ENCODE data around the gene ABCG5.
A peak's percentile ranks its signal among the peaks of the same experiment; 100 is the strongest.

ABCG5 gene

DNA sequence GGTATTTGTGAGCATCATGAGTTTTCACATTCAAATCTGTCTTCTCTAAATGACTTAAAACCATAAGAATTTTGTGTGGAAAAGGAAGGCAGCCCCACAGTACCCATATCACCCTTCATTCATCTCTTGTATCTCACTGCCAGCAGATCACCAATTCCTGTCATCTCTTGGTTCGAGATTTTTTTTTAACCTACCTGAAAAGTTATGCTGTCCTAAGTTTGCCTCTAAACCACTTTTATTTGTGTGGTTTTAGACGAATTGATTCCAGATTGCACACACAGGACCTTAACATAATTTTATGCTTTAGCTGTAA lies 32.0 kb downstream of the ABCG5 start:
- DNase-seq (ENCODE audit: low read depth in 2 of 2) = no peak

DNA sequence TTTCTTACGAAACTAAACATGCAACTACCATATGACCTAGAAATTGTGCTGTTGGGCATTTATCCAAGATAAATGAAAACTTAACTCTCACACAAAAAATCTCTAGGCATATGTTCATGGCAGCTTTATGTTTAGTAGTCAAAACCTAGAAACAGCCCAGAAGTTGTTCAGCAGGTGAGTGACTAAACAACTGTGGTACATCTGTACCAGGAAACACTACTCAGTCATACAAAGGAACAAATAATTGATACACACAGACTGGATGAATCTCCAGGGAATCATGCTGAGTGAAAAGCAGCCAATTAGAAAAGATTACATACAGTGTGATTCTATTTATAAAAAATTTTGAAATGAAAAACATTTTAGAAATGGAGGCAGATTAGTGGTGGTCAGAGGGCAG lies 35.5 kb downstream of the ABCG5 start:
- no peak for DNase-seq (ENCODE audit: low read depth in 2 of 2)

DNA sequence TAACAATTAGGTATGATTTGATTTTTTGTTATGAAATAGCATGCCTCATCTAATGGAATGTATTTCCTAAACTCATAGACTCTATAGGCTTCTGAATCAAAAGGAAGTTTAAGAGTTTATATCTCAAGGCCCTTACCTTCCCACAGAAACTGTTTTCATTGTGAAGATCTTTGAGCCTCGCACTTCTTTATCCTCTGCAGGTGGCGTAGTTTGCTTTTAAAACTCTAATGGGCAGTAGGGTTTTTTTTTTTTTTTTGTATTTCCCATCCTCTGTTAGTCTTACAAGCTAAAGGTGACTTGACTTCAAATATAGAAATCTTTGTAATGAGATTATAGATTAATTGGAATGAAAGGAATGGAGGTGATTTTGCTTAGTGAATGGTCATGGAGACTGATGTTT lies 36.5 kb downstream of the ABCG5 start:
- no peak for DNase-seq (ENCODE audit: low read depth in 2 of 2)

DNA sequence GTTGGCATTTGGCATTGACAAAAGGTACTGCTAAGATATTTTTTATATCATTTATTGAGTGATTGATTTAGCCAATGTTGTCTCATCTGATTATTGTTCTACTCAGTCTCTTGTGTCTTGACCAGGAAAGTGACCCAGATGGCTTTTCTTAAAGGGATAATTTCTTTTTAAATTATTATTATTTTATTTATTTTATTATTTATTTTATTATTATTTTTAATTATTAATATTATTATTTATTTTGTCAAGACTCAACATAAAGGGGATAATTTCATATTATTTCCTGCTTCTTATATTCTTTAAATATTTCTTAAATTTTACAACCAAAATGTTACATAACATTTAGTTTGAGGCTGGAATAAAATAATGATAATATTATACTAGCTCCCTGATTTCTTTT lies 37.7 kb downstream of the ABCG5 start:
- no peak for DNase-seq (ENCODE audit: low read depth in 2 of 2)

DNA sequence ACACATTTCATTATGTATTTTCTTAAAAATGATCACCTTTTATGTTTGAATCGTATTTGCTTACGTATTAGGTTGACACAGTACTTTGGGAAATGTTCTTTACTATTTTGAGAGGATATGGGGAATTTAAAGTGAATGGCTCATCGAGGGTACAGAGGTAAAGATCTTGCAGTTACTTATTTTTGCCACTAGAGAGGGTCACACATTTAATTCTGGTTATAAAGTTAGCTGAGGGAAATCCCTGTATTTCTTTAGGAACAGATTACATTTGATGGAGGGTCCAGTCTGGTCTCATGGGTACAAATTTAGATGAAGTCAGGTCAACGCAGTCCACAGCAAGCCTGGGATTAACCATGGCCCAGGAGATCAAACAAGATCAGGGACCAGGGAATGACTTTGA lies 40.3 kb downstream of the ABCG5 start:
- DNase-seq (ENCODE audit: low read depth in 2 of 2) = no peak

DNA sequence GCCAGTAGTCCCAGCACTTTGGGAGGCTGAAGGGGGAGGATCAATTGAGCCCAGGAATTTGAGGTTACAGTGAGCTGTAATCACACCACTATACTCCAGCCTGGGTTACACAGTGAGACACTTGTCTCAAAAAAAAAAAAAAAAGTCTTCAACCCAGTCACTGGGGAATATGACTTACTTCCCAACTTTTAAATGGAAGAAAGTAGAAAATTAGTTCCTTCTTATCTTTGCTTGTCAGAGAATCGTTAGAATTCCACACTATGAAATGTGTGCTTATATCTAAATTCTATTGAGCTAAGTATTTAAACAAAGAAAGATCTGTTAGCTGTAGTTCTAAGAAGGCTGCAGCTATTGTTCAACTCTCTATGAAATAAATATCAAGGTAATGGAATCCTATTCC lies 42.4 kb downstream of the ABCG5 start:
- DNase-seq (ENCODE audit: low read depth in 2 of 2) = no peak

DNA sequence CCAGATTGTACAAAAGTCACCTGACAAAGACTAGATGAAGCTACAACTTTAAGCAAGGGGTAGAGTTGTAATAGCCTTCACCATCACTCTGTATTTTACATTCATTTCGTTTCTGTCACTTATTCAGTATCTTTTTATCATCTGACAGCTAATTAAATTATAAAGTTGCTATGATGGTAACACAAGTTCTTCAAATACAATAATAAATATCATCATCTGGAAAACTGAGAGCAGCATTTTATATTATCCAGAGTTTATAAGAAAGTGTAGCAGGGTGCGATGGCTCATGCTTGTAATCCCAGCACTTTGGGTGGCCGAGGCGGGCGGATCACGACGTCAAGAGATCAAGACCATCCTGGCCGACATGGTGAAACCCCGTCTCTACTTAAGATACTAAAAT lies 43.7 kb downstream of the ABCG5 start:
- DNase-seq (ENCODE audit: low read depth in 2 of 2) = no peak

DNA sequence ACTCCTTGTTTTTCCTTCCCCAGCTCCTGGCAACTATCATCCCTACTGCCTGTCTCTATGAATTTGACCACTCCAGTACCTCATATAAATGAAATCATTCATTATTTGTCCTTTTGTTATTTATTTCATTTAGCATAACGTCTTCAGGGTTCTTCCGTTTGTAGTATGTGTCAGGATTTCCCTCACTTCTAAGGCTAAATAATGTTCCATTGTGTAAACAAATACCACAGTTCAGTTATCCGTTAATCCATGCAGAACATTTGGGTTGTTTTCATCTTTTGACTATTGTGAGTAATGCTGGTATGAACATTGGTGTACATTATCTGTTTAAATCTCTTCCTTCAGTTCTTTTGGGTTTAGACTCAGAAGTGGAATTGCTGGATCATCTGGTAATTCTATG lies 46.0 kb downstream of the ABCG5 start:
- DNase-seq (ENCODE audit: low read depth in 2 of 2) = no peak

DNA sequence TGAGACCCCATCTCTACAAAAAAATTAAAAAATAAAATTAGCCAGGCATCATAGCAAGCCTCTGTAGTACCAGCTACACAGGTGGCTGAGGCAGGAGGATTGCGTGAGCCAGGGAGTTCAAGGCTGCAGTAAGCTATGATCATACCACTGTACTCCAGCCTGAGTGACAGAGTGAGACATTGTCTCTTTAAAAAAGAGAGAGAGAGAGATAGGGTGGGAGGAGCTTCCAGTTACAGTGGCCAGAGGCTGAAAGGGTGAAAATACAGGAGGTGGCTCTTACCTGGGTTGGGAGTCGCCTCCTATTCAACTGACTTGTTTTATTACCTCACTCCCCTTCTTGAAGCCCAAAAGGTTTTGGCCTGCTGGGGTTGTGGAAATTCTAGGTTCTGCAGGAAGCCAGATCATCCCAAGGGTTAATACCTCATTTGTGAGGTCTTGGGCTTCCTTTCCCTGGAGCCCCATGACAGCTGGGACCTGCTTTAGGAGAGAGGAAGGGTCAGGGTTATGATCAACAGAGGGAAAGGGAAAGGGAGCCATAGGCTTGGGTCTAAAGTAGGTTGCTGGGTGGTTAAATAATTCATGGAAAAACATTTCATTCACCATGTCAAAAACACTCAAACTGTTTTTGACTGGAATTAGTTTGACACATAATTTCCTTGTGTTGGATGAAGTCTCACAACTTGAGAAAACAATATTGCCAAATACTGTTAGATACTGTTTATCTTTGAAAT lies 47.4 kb downstream of the ABCG5 start:
- DNase-seq (ENCODE audit: low read depth in 2 of 2) = no peak

DNA sequence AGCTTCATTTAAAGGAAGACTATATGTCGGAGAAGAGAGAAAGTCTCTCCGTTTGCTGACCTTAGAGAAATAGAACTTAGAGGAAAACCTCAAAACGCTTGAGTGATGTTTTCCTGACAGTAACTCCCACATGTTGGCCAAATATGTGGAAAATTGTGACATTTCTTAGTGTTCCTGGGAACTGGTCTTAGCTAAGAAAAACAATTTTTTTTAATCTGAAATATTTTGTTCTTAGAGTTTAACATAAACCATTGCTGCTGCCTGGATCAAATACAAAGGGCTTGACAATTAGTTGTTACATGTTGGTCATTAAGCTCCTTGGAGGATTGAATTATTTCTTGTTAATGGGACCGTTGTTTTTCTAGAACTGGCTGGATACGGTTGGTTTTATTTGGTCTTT lies 48.5 kb downstream of the ABCG5 start:
- DNase-seq (ENCODE audit: low read depth in 2 of 2) = no peak

DNA sequence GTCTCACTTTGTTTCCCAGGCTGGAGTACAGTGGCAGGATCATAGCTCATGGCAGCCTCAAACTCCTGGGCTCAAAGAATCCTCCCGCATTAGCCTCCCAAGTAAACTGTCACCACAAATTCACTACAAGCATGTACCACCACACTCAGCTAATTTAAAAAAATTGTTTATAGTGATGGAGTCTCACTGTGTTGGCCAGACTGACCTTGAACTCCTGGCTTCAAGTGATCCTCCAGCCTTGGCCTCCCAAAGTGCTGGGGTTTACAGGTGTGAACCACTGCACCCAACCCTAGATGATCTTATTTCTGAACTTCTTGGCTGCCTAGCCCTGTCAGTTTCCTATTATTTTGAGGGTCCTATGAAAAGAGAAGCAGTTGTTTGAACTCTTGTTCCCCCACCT lies 50.0 kb downstream of the ABCG5 start:
- no peak for DNase-seq (ENCODE audit: low read depth in 2 of 2)

DNA sequence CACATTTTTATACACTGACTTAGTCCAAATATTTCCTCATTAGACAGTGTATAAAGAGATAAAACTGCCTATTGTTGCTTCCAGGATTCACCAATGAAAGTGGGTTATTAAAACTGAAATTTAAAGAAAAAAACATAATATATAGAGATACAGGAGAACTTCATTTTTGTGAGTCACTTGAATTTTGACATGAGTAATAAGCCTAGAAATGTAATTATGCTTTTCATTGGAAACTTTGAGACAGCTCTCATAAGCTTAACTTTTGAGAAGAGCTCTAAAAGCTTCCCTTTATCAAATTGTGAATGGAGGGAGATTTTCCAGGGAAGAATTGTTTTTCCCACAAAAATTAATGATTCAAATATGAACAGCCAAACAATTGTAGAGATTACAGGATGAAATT lies 50.7 kb downstream of the ABCG5 start:
- no peak for DNase-seq (ENCODE audit: low read depth in 2 of 2)

DNA sequence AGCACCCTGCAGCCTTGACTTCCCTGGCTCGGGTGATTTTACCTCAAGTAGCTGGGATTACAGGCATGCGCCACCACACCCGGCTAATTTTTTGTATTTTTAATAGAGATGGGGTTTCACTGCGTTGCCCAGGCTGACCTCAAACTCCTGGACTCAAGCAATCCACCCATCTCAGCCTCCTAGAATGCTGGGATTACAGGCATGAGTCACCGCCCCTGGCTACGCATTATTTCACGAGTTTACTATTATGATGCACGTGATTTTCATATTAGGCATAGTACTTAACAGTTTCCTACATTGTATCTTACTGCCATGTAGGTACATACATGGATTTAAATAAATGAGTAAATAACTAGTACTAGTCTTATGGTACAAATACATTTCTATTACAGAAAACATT lies 60.4 kb downstream of the ABCG5 start:
- DNase-seq (ENCODE audit: low read depth in 2 of 2) = no peak

DNA sequence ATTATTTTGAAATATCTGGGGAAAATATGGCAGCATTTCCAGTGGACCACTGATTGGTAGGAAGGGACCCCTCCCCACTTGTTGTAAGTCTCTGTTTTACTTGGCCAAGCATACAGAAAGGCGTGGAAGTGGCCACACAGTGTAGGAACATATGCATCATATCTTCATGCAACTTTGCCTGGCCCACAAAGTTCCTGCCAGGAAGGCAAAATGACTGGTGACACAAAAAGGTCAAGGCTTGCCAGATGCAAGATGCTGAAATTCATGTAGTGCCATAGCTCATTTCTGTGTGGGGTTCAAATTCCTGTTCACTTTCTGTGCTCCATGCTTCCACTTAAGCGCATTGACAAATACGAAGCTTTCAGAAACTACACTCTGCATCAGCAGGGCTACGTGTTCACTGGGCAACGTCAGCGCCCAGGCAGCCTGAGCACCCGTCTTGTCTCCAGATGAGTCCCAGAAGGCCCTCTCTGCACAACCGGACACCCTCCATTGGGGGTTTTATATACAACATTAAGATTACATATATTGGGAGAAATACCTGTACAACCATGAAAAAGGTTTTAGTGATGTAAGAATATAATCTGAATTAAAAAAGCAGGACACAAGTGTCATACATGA lies 61.2 kb downstream of the ABCG5 start:
- DNase-seq (ENCODE audit: low read depth in 2 of 2) = no peak

DNA sequence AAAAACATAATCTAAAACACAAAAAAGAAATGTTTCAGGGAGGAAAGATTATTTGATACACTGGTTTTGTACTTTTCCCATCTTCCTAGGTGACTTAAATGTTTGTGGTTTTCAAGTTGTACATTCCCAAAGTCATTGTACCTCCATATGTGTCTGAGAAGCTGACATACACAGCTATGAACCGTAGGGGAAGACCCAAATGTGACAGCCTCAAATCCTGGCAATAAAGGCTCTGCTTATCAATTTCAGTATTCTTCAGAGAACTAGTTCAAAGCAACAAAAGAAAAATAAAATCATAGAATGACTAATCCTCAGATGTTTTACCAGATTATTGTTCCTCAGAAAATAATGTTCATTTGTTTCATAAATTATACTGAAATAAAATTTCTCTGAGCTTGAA lies 62.3 kb downstream of the ABCG5 start:
- no peak for DNase-seq (ENCODE audit: low read depth in 2 of 2)

DNA sequence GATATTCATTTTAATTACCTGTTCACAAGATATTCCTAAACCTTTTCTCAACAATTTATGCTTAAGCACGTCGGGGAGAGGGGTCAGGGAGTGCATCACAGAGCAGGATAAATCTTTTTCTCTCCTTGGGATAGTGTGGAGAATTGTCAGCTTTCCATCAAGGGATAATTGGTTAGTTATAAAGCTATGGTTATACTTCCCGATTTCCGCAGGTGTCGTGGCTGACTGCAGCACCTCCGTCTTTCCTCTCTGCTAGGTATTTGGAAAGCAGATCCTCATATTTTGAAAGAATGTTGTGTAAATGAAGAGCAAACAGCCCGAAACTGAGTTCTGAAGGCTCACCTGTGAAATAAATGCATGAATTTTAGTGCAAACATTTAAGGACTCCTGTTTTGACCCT lies 64.0 kb downstream of the ABCG5 start:
- no peak for DNase-seq (ENCODE audit: low read depth in 2 of 2)

DNA sequence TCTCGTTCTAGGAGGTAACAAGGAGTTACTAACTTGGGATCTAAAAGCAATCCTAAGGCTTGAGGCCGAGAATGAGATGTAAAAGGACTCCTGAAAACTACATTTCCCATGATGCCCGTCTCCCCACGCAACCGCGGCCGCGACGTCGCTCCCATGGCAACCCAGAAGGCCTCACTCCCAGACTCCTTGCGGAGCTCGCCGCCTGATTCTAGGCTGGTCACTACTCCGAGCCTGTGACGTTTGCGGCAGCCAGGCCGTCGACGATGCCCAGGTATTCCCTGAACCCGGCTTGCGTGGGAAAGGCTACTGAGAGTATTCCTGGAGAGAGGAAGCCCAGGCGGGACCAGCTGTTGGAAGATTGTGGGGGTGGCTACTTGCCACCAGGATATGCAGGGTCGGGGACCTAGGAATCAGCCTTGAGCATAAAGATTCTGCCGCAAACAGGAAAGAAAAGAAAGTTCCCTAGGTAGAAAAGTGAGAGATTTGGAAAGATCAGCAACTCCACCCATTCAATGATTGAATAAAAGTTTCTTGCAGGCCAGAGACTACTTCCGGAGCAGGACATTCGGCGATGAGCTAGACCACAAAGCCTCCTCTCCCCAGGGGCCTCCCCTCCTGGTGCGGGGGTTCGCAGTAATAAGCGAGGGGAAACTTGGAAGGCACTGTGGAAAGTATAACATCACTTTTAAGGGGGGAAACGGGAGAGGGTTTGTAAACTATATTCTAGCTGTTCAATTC lies 64.6 kb downstream of the ABCG5 start, which contains the start of gene DYNC2LI1:
Gene DYNC2LI1 (plus strand): TSS at position 164 of the 738 bp plus-strand sequence. CDS start 100 bp downstream, at position 264.
- peak; percentile 70 to 73 for DNase-seq (ENCODE audit: low read depth in 2 of 2)

DNA sequence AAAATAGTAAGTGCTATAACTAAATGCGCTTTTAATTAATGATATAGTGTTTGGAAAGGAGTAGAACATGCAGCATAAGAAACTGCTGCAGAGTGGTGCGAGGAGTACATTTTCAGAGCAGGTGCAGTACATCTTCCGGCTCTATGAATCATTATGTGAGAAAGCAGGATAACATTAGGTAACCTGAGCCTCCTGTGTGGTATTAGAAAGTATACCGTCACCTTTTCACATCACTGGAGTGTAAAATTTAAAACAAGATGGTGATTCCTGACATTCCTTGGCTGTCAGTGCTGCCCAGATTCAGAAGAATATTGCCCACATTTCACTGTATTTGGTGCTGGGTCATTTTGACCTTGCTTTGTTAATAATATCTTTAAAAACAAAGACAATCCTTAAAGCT lies 72.6 kb downstream of the ABCG5 start:
- DNase-seq (ENCODE audit: low read depth in 2 of 2) = no peak

DNA sequence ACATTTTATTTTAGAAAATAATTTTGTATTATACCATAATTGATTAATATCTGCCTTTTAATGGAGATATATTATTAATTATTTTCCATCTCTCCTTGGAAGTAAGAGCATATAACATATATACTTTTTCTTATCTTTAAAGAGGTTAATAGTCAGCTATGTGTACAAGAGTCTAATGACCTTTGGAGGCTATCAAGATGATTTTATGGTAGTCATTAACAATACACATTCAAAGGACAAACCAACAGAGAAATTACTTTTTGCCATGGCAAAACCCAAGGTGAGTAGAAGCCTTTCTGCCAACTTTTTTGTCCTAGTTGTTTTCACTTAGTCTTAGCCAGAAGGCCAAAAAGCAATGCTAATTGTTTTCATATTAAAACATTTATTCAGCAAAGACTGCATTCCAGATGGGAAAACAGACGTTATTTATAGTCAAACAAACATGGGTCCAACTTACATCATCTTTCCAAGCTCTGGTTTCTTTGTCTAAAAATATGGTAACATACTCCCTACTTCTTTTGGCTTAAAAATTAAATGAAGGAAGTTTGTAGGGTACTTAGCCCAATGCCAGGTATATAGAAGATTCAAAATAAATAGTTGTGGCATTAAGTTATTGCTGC lies 74.4 kb downstream of the ABCG5 start:
- DNase-seq (ENCODE audit: low read depth in 2 of 2) = peak; percentile 10 to 16

DNA sequence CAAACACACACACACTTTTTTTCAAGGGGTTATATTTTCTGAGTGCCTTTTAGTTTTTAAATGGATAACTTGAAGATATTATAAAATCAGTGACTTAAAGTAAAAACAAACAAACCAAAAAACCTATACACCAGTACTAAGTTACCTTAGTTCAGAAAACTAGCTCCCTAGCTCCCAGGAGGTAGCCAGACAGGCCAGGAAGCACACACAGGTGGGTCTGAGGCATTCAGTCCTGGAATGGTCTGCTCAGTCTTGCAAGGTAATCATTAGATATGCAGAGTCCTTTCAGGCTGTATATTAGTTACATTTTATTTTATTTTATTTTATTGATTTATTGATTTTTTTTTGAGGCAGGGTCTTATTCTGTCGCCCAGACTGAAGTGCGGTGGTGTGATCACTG lies 75.5 kb downstream of the ABCG5 start:
- no peak for DNase-seq (ENCODE audit: low read depth in 2 of 2)
